AG20443 (cell line): ENCODE data around the gene ABT1.

Source experiments
- DNase-seq: peaks from one replicate; pipeline ENCODE4 v3.0.0; 2012; ENCODE audit warnings: low spot score, mixed read lengths

The ABT1 gene

GRCh38 chr6:26575494-26575939, 21.2 kb upstream of the ABT1 start:
- no peak for DNase-seq

GRCh38 chr6:26576407-26576843, 20.3 kb upstream of the ABT1 start:
- no peak for DNase-seq

- no peak for DNase-seq
Observed at GRCh38 chr6:26576929-26577719, 19.6 kb upstream of the ABT1 start.

GRCh38 chr6:26577720-26578072, 19.1 kb upstream of the ABT1 start:
- no peak for DNase-seq

- no peak for DNase-seq
Observed at GRCh38 chr6:26578279-26578678, 18.5 kb upstream of the ABT1 start.

GRCh38 chr6:26578741-26579140, 18.0 kb upstream of the ABT1 start:
- no peak for DNase-seq

- no peak for DNase-seq
Observed at GRCh38 chr6:26581164-26581915, 15.4 kb upstream of the ABT1 start.

- DNase-seq: no peak
Observed at GRCh38 chr6:26588965-26589364, 7.8 kb upstream of the ABT1 start.

GRCh38 chr6:26592649-26593048, 4.1 kb upstream of the ABT1 start:
- DNase-seq: peak; percentile 40

GRCh38 chr6:26593278-26594130, 3.2 kb upstream of the ABT1 start:
- DNase-seq: no peak

GRCh38 chr6:26594131-26594498, 2.6 kb upstream of the ABT1 start:
- no peak for DNase-seq

- DNase-seq: no peak
Observed at GRCh38 chr6:26594730-26595632, 1.8 kb upstream of the ABT1 start.

GRCh38 chr6:26595669-26596269, 984 bp upstream of the ABT1 start:
- DNase-seq: peak; percentile 86

- no peak for DNase-seq
Observed at GRCh38 chr6:26597389-26597766, 625 bp downstream of the ABT1 start.

- no peak for DNase-seq
Observed at GRCh38 chr6:26597821-26598220, 1.1 kb downstream of the ABT1 start.

GRCh38 chr6:26598267-26598666, 1.5 kb downstream of the ABT1 start:
- no peak for DNase-seq

- DNase-seq: no peak
Observed at GRCh38 chr6:26599134-26599533, 2.4 kb downstream of the ABT1 start.

GRCh38 chr6:26599591-26599990, 2.8 kb downstream of the ABT1 start:
- no peak for DNase-seq

- DNase-seq: no peak
Observed at GRCh38 chr6:26600759-26601158, 4.0 kb downstream of the ABT1 start.

- DNase-seq: no peak
Observed at GRCh38 chr6:26602262-26602661, 5.5 kb downstream of the ABT1 start.

GRCh38 chr6:26604026-26604425, 7.3 kb downstream of the ABT1 start:
- no peak for DNase-seq
